MM.1S (cell line): ENCODE results near the gene TRAPPC6A.

Experiments
- DNase-seq: peaks from one replicate; pipeline ENCODE4 v3.0.0-alpha.2; 2015
- H2AFZ ChIP-seq: fragments of 300-600 bp; sonication (generic); 2 replicates; pipeline ENCODE4 v1.6.0; 2016; ENCODE audit warnings: antibody characterized with exemption, low read length
- H3F3A ChIP-seq: fragments of 300-600 bp; sonication (generic); 2 replicates; pipeline ENCODE4 v1.6.1; 2016; ENCODE audit warnings: mild to moderate bottlenecking, antibody characterized with exemption, low read length, moderate library complexity, mixed read lengths; ENCODE audit not compliant: insufficient read depth
- H3K27ac ChIP-seq: fragments of 300-600 bp; sonication (generic); 2 replicates; pipeline ENCODE4 v1.5.1; 2016; ENCODE audit warnings: mild to moderate bottlenecking, low read length
- H3K27me3 ChIP-seq: fragments of 300-600 bp; sonication (generic); replicated peaks from 2 replicates; pipeline ENCODE4 v1.6.0; 2016; ENCODE audit warnings: low read length; ENCODE audit not compliant: insufficient read depth
- H3K36me3 ChIP-seq: fragments of 300-600 bp; sonication (generic); replicated peaks from 2 replicates; pipeline ENCODE4 v1.6.1; 2016; ENCODE audit warnings: mild to moderate bottlenecking, low read length, mixed read lengths; ENCODE audit not compliant: insufficient read depth
- H3K4me1 ChIP-seq: fragments of 300-600 bp; sonication (generic); 2 replicates; pipeline ENCODE4 v1.6.1; 2016; ENCODE audit warnings: low read length, mixed read lengths
- H3K4me2 ChIP-seq: fragments of 300-600 bp; sonication (generic); 2 replicates; pipeline ENCODE4 v1.6.0; 2016; ENCODE audit warnings: low read depth, low read length
- H3K4me3 ChIP-seq: fragments of 300-600 bp; sonication (generic); 2 replicates; pipeline ENCODE4 v1.5.1; 2016; ENCODE audit warnings: low read length, mixed read lengths
- H3K79me2 ChIP-seq: fragments of 300-600 bp; sonication (generic); 2 replicates; pipeline ENCODE4 v1.6.1; 2016; ENCODE audit warnings: mixed run types, low read length, mixed read lengths
- H3K9ac ChIP-seq: fragments of 300-600 bp; sonication (generic); 2 replicates; pipeline ENCODE4 v1.6.1; 2016; ENCODE audit warnings: low read length, mixed read lengths
- H3K9me2 ChIP-seq: fragments of 300-600 bp; sonication (generic); replicated peaks from 2 replicates; pipeline ENCODE4 v1.6.1; 2016; ENCODE audit warnings: mild to moderate bottlenecking, low read length, mixed read lengths; ENCODE audit not compliant: insufficient read depth
- H3K9me3 ChIP-seq: fragments of 300-600 bp; sonication (generic); replicated peaks from 2 replicates; pipeline ENCODE4 v1.6.1; 2016; ENCODE audit warnings: mild to moderate bottlenecking, low read length, mixed read lengths; ENCODE audit not compliant: insufficient read depth
- H4K20me1 ChIP-seq: fragments of 300-600 bp; sonication (generic); 2 replicates; pipeline ENCODE4 v1.6.1; 2016; ENCODE audit warnings: mild to moderate bottlenecking, low read length, moderate library complexity, mixed read lengths; ENCODE audit not compliant: insufficient read depth
- EZH2 ChIP-seq: fragments of 300-600 bp; sonication (generic); optimal IDR thresholded peaks from 2 replicates; pipeline ENCODE3; 2017; ENCODE audit warnings: low read depth, mild to moderate bottlenecking, antibody characterized with exemption, low read length, mixed read lengths
- EZH2phosphoT487 ChIP-seq: fragments of 300-600 bp; sonication (generic); IDR thresholded peaks from 2 replicates; pipeline ENCODE4 v1.6.1; 2018; ENCODE audit warnings: antibody characterized with exemption, low read length
- TF ChIP-seq, protein P1 (sequence below): fragments of 300-600 bp; sonication (generic); IDR thresholded peaks from 2 replicates; pipeline ENCODE4 v1.5.1; 2016; ENCODE audit warnings: antibody characterized with exemption, low read length, mixed read lengths

Gene TRAPPC6A

DNA sequence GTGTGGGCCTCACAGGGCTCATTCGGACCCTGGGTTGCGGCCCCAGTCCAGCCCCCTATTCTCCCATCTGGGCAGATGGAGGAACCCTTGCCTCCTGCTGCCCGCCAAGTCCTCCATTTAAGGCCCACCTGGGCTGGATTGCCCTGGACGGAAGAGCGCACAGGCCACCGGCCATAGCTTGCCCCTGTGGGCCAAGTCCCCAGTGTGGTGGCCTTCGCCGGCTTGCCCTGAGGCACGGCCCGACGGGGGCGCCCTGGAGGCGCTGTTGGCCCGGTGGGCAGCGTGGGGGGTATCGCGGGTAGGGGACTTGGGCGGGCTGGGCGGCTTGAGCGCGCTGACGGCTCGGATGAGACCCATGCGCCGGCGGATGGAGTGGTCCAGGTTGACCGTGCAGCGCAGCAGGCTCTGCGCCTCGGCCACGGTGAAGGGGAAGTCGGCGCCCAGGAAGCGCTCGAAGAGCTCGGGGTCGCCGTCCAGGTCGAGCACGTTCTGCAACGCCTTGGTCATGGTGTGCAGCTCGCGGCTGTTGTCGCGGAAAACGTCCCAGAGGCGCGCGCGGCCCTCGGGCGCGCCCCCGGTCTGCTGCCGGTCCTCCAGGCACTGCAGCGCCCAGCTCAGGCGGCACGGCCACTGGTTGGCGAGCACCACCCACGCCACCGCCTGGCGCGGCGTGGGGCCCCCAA is 26.1 kb downstream of the TRAPPC6A start:
- Histone ChIP-seq H3K9me2 (no peaks in the 10 kb centered on the region), H3K79me2 (no peaks in the 10 kb centered on the region), H2AFZ (no peak overlapping the region), H3K9ac (no peak overlapping the region), H3K4me2 (no peak overlapping the region), H3K36me3 (no peaks in the 10 kb centered on the region), H3K9me3 (no peaks in the 10 kb centered on the region), H3F3A (no peaks in the 10 kb centered on the region), H3K27ac (no peak overlapping the region), H3K4me3 (no peak overlapping the region), H3K4me1 (no peaks in the 10 kb centered on the region), H4K20me1 (no peaks in the 10 kb centered on the region), H3K27me3 (peaks cover under 1% of the 10 kb centered on the region)
- DNase-seq = no peak
- TF ChIP-seq EZH2phosphoT487 = no peak
- TF ChIP-seq, protein P1, sequence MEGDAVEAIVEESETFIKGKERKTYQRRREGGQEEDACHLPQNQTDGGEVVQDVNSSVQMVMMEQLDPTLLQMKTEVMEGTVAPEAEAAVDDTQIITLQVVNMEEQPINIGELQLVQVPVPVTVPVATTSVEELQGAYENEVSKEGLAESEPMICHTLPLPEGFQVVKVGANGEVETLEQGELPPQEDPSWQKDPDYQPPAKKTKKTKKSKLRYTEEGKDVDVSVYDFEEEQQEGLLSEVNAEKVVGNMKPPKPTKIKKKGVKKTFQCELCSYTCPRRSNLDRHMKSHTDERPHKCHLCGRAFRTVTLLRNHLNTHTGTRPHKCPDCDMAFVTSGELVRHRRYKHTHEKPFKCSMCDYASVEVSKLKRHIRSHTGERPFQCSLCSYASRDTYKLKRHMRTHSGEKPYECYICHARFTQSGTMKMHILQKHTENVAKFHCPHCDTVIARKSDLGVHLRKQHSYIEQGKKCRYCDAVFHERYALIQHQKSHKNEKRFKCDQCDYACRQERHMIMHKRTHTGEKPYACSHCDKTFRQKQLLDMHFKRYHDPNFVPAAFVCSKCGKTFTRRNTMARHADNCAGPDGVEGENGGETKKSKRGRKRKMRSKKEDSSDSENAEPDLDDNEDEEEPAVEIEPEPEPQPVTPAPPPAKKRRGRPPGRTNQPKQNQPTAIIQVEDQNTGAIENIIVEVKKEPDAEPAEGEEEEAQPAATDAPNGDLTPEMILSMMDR = no peak
- TF ChIP-seq EZH2 = no peak

DNA sequence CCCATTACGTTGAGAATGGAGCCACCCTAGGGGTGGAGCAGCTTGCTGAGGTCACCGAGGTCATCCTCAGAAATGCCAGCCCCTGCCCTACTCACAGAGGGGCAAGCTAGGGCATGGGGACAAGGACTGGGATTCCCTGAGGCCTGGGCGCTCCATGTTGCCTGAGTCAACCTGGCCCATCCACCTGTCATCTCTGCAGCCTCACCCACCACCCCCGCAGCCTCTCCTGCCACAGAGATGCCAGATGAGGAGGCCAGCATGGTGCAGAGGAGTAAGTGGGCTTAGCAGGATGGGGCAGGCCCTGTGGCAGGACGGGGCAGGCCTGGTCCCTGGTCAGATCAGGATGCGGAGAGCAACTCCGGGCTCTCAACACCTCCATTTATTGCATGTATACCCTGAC is 26.7 kb downstream of the TRAPPC6A start:
- Histone ChIP-seq H3K9ac (no peak overlapping the region), H3K4me3 (no peak overlapping the region), H3K9me2 (no peaks in the 10 kb centered on the region), H3K27me3 (no peaks in the 10 kb centered on the region; the same call in 1 of the 2 replicates), H3K79me2 (no peaks in the 10 kb centered on the region), H2AFZ (no peak overlapping the region), H3K9me3 (no peaks in the 10 kb centered on the region), H3K27ac (no peak overlapping the region), H4K20me1 (no peaks in the 10 kb centered on the region), H3K36me3 (no peaks in the 10 kb centered on the region), H3K4me1 (no peaks in the 10 kb centered on the region), H3F3A (no peaks in the 10 kb centered on the region), H3K4me2 (no peak overlapping the region)
- no peak for DNase-seq
- TF ChIP-seq EZH2 (no peak), EZH2phosphoT487 (no peak)
- TF ChIP-seq, protein P1 = no peak

DNA sequence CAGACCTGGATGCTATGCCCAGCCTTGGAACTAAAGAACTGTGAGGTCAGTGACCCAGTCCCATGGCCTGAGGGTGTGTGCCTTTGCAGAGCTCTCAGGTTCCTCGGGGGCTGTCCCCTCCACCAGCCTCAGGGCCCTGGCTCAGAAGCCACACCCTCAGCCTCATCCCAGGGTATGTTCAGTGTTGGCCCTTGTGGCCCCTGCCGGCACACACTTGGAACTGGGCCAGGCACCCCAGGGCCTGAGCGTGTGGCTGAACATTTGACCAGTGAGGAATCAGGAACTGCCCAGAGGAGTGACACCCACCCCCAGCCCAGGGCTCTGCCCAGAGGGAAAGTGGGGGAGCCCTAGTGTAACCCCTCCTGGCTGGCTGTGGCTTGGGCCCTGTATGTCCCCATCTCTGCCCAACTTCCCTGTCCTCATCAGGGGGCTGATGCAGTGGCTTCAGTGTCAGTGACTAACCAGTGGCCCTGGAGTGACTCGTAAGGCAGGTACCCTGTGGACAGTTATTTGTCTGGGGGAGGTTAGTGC is 27.2 kb downstream of the TRAPPC6A start:
- H3K9me2 ChIP-seq = no peaks in the 10 kb centered on the region
- H3F3A ChIP-seq = no peaks in the 10 kb centered on the region
- TF ChIP-seq EZH2phosphoT487 = no peak
- TF ChIP-seq EZH2 = no peak
- TF ChIP-seq, protein P1 = no peak
- no peaks in the 10 kb centered on the region for H3K27me3 ChIP-seq
- no peaks in the 10 kb centered on the region for H3K4me1 ChIP-seq
- no peak for DNase-seq
- H3K27ac ChIP-seq = no peak overlapping the region
- no peak overlapping the region for H3K4me2 ChIP-seq
- H3K36me3 ChIP-seq = no peaks in the 10 kb centered on the region
- no peaks in the 10 kb centered on the region for H3K9me3 ChIP-seq
- no peaks in the 10 kb centered on the region for H3K79me2 ChIP-seq
- no peak overlapping the region for H3K4me3 ChIP-seq
- no peak overlapping the region for H2AFZ ChIP-seq
- no peaks in the 10 kb centered on the region for H4K20me1 ChIP-seq
- no peak overlapping the region for H3K9ac ChIP-seq
